BE2C (cell line): ENCODE measurements around the gene SEL1L2.

Experiments
- DNase-seq: peaks from one replicate; pipeline ENCODE4 v3.0.0-alpha.2; 2020
- H3K27me3 ChIP-seq: fragments of 250-450 bp; sonication (Bioruptor Pico); 2 replicates; pipeline ENCODE4 v1.5.1; 2020; ENCODE audit warnings: mild to moderate bottlenecking
- H3K36me3 ChIP-seq: fragments of 250-450 bp; sonication (Bioruptor Pico); 2 replicates; pipeline ENCODE4 v1.5.1; 2020; ENCODE audit warnings: mild to moderate bottlenecking
- H3K4me1 ChIP-seq: fragments of 250-450 bp; sonication (Bioruptor Pico); 2 replicates; pipeline ENCODE4 v1.5.1; 2020
- H3K4me3 ChIP-seq: 2 replicates; pipeline ENCODE4 v1.5.1; 2011; ENCODE audit warnings: low read depth, low read length
- H3K9me3 ChIP-seq: fragments of 250-450 bp; sonication (Bioruptor Pico); 2 replicates; pipeline ENCODE4 v1.5.1; 2020
- TF ChIP-seq, protein P1 (sequence below): IDR thresholded peaks from 2 replicates; pipeline ENCODE4 v1.5.1; 2012; ENCODE audit warnings: mild to moderate bottlenecking, low read depth, low read length

Gene SEL1L2

DNA sequence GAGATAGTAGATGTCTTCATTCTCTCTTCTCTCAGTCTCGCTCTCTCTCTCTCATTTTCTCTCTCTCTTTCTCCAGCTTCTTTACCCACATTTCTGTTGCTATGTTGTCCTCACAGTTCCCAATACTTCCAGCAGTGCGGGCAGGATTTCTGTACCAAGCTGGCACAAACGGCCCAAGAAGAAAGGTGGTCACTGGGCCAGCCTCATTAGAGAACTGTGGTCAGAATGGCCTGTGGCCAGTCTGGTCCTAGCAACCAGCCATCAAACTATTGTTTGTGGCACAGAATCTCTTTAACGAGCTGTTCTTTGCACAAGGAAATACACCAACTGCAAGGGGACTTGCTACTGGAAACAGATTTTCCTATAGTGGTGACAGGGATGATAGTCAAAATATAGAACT, 81.3 kb downstream of the SEL1L2 start:
- H3K27me3 ChIP-seq, result peaks cover 23% of the 10 kb centered on the region
- no peaks in the 10 kb centered on the region for H3K36me3 ChIP-seq
- H3K9me3 ChIP-seq, result no peaks in the 10 kb centered on the region
- DNase-seq, result no peak
- no peaks in the 10 kb centered on the region for H3K4me1 ChIP-seq
- TF ChIP-seq, protein P1, sequence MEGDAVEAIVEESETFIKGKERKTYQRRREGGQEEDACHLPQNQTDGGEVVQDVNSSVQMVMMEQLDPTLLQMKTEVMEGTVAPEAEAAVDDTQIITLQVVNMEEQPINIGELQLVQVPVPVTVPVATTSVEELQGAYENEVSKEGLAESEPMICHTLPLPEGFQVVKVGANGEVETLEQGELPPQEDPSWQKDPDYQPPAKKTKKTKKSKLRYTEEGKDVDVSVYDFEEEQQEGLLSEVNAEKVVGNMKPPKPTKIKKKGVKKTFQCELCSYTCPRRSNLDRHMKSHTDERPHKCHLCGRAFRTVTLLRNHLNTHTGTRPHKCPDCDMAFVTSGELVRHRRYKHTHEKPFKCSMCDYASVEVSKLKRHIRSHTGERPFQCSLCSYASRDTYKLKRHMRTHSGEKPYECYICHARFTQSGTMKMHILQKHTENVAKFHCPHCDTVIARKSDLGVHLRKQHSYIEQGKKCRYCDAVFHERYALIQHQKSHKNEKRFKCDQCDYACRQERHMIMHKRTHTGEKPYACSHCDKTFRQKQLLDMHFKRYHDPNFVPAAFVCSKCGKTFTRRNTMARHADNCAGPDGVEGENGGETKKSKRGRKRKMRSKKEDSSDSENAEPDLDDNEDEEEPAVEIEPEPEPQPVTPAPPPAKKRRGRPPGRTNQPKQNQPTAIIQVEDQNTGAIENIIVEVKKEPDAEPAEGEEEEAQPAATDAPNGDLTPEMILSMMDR, result no peak
- no peak overlapping the region for H3K4me3 ChIP-seq

DNA sequence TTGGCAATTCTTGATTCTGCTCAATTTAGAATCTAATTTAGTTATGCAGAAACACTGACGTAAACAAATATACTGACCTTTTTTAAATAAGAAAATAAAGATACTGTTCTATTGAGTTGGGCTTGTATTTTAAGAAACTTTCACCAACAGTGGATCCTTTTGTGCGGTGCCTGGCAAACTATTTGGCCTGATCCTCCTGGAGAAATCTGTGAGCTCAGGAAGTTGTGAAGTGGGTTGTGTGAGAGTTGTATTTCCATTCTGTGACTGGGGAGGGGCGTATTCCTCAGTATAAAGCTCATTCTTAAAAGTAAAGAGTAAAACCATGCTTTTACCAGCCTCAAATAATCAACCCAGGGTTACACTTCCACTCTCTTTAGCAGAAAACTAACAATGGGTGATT, 85.6 kb downstream of the SEL1L2 start:
- Histone ChIP-seq H3K9me3 (no peaks in the 10 kb centered on the region), H3K27me3 (peaks cover 15% of the 10 kb centered on the region), H3K4me3 (no peak overlapping the region), H3K4me1 (no peaks in the 10 kb centered on the region), H3K36me3 (no peaks in the 10 kb centered on the region)
- TF ChIP-seq, protein P1, result no peak
- no peak for DNase-seq

DNA sequence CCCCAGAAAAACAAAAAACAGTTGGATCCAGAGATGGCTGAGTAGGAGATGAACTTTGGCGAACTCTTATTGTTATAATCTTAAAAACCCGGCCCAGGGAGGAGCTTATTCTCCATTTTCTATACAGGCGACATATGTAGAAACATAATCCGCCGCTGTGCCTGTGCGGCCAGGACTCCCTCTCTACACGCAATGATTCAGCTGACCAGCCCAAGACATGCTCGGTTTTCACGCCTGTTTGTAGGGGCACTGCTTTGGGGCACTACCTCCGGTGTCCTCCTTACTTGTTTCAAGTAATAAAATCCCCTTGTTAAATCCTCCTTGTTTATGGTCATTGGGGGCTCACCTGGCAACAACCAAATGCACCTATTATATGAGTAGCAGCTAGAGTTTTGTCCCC, 89.9 kb downstream of the SEL1L2 start:
- no peaks in the 10 kb centered on the region; the same call in 1 of the 2 replicates for H3K27me3 ChIP-seq
- no peaks in the 10 kb centered on the region for H3K4me1 ChIP-seq
- no peaks in the 10 kb centered on the region for H3K9me3 ChIP-seq
- H3K36me3 ChIP-seq, result no peaks in the 10 kb centered on the region
- H3K4me3 ChIP-seq, result no peak overlapping the region
- TF ChIP-seq, protein P1, result no peak
- no peak for DNase-seq

DNA sequence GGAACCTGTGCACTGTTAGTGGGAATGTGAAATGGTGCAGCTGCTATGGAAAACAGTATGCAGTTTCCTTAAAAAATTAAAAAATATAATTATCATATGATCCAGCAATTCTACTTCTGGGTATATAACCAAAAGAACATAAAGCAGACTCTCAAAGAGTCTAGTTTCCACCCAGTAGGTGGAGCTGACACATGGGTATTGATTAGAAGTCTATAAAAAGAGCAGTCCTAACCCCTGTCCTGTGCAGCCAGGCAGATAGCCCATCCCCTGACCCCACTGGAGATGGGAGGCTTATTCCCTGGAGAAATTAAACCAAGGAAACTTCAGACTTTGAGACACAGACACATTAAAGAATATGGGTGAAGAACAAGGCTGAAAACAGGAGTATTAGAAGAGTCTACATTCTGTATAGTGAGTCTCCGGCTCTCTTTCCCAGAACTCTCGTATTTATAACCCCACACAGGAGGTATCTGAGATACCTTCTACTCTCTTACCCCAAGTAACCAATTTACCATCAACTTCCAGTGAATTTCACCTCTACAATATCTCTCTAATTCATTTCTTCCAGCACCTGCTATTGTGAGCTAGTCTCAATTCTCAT, 92.3 kb downstream of the SEL1L2 start:
- H3K9me3 ChIP-seq, result no peaks in the 10 kb centered on the region
- H3K4me3 ChIP-seq, result no peak overlapping the region
- TF ChIP-seq, protein P1, result peak; percentile 22
- DNase-seq, result no peak
- no peaks in the 10 kb centered on the region; the same call in 1 of the 2 replicates for H3K27me3 ChIP-seq
- H3K4me1 ChIP-seq, result no peaks in the 10 kb centered on the region
- H3K36me3 ChIP-seq, result no peaks in the 10 kb centered on the region

DNA sequence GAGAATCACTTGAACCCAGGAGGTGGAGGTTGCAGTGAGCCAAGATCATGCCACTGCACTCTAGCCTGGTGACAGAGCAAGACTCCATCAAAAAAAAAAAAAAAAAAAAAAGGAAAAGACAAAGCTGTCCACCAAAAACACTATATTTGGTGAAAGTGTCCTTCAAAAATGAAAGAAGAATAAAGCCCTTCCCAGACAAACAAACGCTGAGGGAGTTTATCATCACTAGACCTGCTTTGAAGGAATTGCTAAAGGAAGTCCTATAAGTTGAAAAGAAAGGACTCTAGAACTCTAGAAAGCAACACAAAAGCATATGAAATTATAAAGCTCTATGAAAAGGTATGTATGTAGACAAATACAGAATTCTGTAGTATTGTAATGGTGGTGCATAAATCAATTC, 98.8 kb downstream of the SEL1L2 start:
- no peaks in the 10 kb centered on the region for H3K36me3 ChIP-seq
- no peaks in the 10 kb centered on the region for H3K9me3 ChIP-seq
- no peaks in the 10 kb centered on the region for H3K4me1 ChIP-seq
- no peak for DNase-seq
- TF ChIP-seq, protein P1, result no peak
- H3K27me3 ChIP-seq, result peaks cover 9% of the 10 kb centered on the region
- H3K4me3 ChIP-seq, result no peak overlapping the region

DNA sequence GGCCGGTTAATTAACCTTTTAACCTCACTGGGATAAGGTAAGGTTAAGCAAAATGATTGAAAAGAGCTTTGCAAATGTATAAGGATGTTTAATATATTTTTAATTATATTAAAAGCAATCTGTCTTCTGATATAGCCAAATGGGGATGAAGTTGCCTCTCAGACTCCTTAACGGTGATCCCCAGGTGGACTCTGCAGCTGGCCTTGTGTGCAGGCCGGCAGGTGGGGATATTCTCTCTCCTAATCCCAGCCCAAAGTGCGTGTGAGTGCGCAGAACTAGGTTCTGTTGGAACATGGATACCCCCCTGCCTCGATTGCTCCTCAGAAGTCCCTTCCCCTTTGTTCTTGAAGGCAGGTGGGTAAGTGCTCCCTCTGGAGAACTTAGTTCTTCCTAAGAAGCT, 105.6 kb downstream of the SEL1L2 start:
- TF ChIP-seq, protein P1, result no peak
- Histone ChIP-seq H3K36me3 (no peaks in the 10 kb centered on the region), H3K27me3 (peaks cover 11% of the 10 kb centered on the region), H3K4me1 (no peaks in the 10 kb centered on the region), H3K9me3 (no peaks in the 10 kb centered on the region; the same call in 1 of the 2 replicates), H3K4me3 (no peak overlapping the region)
- DNase-seq, result no peak
